ENCODE results near the gene FUZ. TPM values are rescaled to one million over a fixed set of nuclear protein-coding genes. Genes with fewer than 3 reads are reported as not detected.

Gene FUZ
- total RNA-seq, 1 donor from 2014 or later: 10.8 TPM

DNA sequence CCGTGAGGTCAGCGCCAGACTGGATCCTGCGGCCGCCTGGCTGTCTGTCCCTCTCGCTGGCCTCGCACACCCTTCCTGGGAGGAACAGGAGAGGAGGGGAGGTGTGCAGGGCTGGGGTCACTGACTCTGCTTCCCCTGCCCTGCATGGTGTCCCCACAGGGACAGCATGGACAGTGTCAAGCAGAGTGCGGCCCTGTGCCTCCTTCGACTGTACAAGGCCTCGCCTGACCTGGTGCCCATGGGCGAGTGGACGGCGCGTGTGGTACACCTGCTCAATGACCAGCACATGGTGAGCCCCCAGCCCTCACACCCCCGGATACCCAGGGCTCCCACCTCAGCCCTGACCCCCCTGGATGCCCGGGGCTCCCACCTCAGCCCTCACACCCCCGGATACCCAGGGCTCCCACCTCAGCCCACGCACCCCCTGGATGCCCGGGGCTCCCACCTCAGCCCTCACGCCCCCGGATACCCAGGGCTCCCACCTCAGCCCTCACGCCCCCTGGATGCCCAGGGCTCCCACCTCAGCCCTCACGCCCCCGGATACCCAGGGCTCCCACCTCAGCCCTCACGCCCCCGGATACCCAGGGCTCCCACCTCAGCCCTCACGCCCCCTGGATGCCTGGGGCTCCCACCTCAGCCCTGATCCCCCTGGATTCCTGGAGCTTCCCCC is 21.2 kb downstream of the FUZ start:
- Mint-ChIP-seq H3K27me3 (ENCODE audit: low read depth) (no peaks in the 10 kb centered on the region), H3K36me3 (ENCODE audit: low read depth) (peaks cover 34% of the 10 kb centered on the region), H3K4me3 (ENCODE audit: unreplicated experiment) (no peak overlapping the region), H3K27ac (ENCODE audit: unreplicated experiment) (no peak overlapping the region), H3K4me1 (ENCODE audit: low read depth) (peaks cover 3% of the 10 kb centered on the region), H3K9me3 (ENCODE audit: low read depth) (no peaks in the 10 kb centered on the region)
- TF ChIP-seq CTCF (IDR thresholded peaks at IDR 0.05): no peak
- DNase-seq (ENCODE audit: low spot score): no peak

DNA sequence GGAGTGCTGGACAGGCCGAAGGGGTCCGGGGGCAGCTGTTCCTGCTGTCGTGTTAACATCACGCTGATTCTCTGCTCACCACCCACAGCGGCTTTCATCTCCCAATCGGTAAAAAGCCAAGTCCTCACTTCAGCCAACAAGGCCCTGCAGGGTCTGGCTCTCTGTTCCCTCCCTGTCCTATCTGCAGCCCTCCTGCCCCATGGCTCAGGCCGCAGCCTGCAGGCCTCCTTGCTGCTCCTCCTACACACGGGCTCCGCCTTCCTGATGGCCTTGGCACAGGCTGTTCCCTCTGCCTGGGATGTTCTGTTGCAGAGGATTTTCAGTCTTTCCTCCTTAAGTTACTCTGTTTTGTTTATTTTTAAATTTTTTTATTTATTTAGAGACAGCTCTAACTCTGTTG is 22.2 kb downstream of the FUZ start:
- Mint-ChIP-seq H3K36me3 (ENCODE audit: low read depth) (peaks cover 28% of the 10 kb centered on the region), H3K9me3 (ENCODE audit: low read depth) (no peaks in the 10 kb centered on the region)

DNA sequence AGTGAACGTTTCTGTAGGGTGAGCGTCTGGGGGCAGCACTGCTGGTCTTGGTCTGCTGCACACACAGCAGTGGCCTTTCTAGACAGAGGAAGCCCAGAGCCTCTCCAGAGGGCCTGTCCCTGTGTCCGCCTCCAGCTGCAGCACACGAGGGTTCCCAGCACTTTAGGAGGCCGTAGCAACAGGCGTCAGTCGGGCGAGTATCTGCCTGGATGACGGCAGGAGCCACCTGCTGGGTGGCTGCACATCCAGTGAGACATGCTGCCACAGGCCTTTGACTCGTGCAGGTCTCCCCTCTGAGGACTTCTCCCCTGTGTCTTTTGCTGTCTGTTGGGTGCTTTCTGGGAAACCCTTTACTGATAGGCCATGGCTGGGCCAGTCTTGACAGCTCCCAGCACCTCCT is 24.2 kb downstream of the FUZ start:
- H3K27me3 Mint-ChIP-seq (ENCODE audit: low read depth): no peaks in the 10 kb centered on the region
- no peak for TF ChIP-seq CTCF (IDR thresholded peaks at IDR 0.05)
- H3K27ac Mint-ChIP-seq (ENCODE audit: unreplicated experiment): no peak overlapping the region
- no peaks in the 10 kb centered on the region for H3K9me3 Mint-ChIP-seq (ENCODE audit: low read depth)
- no peak for DNase-seq (ENCODE audit: low spot score)
- H3K36me3 Mint-ChIP-seq (ENCODE audit: low read depth): peaks cover 27% of the 10 kb centered on the region
- H3K4me3 Mint-ChIP-seq (ENCODE audit: unreplicated experiment): no peak overlapping the region
- peaks cover 17% of the 10 kb centered on the region for H3K4me1 Mint-ChIP-seq (ENCODE audit: low read depth)

More for the DNA sequence above, 22.2 kb downstream of the FUZ start:
- no peak for DNase-seq (ENCODE audit: low spot score)
- no peak for TF ChIP-seq CTCF (IDR thresholded peaks at IDR 0.05)
- no peak overlapping the region for H3K27ac Mint-ChIP-seq (ENCODE audit: unreplicated experiment)
- H3K4me1 Mint-ChIP-seq (ENCODE audit: low read depth): peaks cover 13% of the 10 kb centered on the region
- H3K4me3 Mint-ChIP-seq (ENCODE audit: unreplicated experiment): no peak overlapping the region
- H3K27me3 Mint-ChIP-seq (ENCODE audit: low read depth): no peaks in the 10 kb centered on the region

DNA sequence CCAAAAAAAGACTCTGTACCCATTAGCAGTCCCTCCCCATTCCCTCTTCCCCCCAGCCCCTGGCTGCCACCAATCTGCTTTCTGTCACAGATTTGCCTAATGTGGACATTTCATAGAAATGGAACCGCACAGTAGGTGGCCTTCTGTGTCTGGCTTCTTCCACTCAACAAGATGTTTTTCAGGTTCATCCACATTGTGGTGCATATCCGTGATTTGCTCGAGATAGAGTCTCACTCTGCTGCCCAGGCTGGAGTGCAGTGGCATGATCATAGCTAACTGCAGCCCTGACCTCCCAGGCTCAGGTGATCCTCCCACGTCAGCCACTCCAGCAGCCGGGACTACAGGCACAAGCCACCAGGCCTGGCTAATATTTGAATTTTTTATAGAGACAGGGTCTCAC is 25.3 kb downstream of the FUZ start:
- no peak for DNase-seq (ENCODE audit: low spot score)
- Mint-ChIP-seq H3K9me3 (ENCODE audit: low read depth) (no peaks in the 10 kb centered on the region), H3K36me3 (ENCODE audit: low read depth) (peaks cover 32% of the 10 kb centered on the region), H3K4me1 (ENCODE audit: low read depth) (peaks cover 13% of the 10 kb centered on the region), H3K4me3 (ENCODE audit: unreplicated experiment) (no peak overlapping the region), H3K27ac (ENCODE audit: unreplicated experiment) (no peak overlapping the region), H3K27me3 (ENCODE audit: low read depth) (no peaks in the 10 kb centered on the region)
- no peak for TF ChIP-seq CTCF (IDR thresholded peaks at IDR 0.05)

GRCh38 chr19:49786376-49786820 is 26.7 kb downstream of the FUZ start:
- DNase-seq (ENCODE audit: low spot score): no peak
- H3K9me3 Mint-ChIP-seq (ENCODE audit: low read depth): no peaks in the 10 kb centered on the region
- TF ChIP-seq CTCF (IDR thresholded peaks at IDR 0.05): no peak
- H3K4me3 Mint-ChIP-seq (ENCODE audit: unreplicated experiment): no peak overlapping the region
- H3K36me3 Mint-ChIP-seq (ENCODE audit: low read depth): peaks cover 27% of the 10 kb centered on the region
- H3K27me3 Mint-ChIP-seq (ENCODE audit: low read depth): no peaks in the 10 kb centered on the region
- H3K4me1 Mint-ChIP-seq (ENCODE audit: low read depth): peaks cover 13% of the 10 kb centered on the region
- peak overlapping the region; percentile 67 for H3K27ac Mint-ChIP-seq (ENCODE audit: unreplicated experiment)
